Nucleus accumbens (tissue), 56 donors: ENCODE data around the gene PPP1R15B.
A peak's percentile ranks its signal among the peaks of the same experiment; 100 is the strongest.

Source experiments
- DNase-seq, 56 donors: peaks; one replicate each; lab custom pipeline; 2025; lab: John Stamatoyannopoulos, UW

PPP1R15B gene

GRCh38 chr1:204373911-204374310 lies 37.7 kb downstream of the PPP1R15B start:
- DNase-seq, result no peak

DNA sequence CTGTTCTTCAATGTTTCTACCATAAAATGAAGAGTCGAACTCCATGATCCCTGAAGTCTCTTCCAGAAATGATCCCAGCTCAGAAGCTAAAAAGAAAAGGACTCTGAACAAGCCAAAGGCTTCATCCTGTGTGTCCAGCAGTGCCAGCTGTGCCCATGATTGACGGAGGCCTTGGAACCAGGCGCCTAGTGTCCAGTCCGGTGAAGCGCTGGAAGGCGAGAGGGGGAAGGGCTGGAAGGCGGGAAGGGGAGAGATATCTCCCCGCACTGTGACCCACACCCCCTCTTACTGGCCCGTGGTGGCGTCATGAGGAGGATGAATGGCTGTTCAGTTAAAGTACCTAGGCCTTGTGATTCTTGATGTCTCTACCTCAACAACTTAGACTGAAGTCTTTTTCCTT lies 41.4 kb downstream of the PPP1R15B start:
- DNase-seq, result peak in 25 of 56 donors; percentile 16 to 86 (median 49)

DNA sequence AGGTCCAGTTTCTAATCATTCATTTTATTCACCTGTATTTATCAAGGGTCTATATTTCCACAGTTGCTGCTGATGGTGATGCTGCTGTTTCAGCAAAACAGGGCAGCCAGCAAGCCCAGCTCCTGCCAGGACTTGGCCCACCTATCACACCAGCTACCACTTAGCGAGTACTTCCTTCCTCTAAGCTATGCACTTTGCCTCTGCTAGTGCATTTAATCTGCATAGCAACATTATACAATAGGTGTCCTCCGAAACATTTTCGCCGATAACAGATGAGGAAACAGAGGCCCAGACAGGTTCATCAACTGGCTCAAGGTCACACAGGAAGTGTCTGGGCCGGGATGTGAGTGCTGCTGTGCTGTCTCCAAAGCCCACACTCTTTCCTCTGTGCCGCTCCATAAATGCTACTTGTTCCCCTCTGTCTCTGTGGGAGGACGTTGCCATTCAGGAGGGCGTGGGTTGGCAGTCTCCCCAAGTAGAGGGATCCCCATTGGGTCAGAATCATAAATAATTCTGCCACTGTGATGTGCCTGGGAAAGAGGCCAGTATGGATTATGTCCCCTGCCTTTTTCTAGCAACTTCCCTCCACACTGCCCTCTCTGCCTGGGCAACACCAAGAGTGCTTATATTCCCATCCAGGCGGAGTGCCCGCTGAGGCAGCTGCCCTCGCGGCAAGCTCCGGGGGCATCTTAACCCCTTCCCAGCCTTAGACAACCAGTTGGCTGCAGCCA lies 42.5 kb downstream of the PPP1R15B start:
- DNase-seq, result peak in 40 of 56 donors; percentile 21 to 85 (median 61)

- DNase-seq, result peak in 1 of 56 donors; percentile 49
Observed at GRCh38 chr1:204367956-204368355, 43.7 kb downstream of the PPP1R15B start.

DNA sequence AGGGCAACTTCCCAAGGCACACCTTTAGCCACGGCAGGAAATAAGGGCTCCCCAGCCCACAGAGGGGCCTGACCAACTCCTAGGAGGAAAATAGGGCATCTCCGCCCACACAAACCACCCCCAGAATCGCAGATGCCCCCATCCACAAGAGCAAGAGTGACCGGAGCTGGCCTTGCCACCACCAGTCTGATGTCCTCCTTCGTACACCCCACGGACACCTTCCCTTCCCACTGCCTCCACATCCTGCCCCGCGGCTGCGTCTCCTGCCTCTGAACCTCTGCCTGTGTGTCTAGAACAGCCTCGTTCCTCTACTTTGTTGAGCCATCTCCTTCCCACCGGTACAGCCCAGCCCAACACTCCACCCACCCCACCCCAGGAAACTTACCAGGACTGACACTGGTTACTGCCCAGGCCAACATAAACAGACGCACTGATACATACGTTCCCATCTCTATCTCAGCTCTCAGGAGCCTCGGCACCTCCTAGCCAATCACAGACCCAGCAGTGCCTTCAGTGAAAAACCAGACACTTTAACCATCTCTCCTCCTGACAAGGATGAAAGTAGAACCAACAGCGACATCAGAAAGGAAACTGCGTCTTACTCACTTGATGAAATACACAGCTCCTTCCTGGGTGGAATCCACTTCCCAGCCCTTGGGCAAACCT lies 44.3 kb downstream of the PPP1R15B start:
- DNase-seq, result no peak

- DNase-seq, result no peak
Observed at GRCh38 chr1:204366759-204367158, 44.9 kb downstream of the PPP1R15B start.

DNA sequence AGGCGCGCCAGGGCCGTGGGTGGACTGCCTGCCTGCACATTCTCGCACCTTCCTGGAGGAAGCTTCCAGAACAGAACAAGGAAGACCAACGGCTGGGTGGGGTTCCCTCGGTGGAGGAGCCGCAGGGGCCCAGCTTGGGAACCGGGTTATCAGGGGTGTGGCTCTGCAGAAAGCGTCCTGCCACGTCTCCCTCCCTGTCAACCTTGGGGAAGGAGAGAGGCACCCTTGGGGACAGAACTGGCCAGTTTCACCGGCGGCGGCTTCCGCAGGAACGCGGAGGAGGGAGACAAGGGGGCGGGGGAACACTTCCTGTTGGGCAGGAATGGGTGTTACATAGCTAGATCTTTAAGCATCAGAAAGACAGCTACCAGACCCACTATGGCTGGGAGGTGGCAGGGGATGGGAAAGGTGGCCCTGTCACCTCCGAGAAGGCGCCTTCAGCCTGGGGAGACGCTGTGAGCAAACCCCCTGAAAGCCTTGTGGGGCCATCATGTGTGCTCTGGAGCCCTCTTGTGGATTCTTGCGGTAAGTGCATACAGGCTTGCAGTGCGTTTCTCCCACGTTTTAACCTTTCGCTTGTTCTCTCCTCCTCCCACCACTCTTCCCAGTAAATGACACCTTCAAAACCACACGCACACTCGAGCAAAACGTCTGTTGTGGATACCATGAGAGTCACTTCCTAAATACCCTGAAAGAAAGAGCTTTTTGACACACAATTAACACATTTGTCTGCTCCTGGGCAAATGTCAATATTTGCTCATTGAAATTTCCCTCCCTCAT lies 48.1 kb downstream of the PPP1R15B start:
- DNase-seq, result peak in 52 of 56 donors; percentile 32 to 84 (median 60)

DNA sequence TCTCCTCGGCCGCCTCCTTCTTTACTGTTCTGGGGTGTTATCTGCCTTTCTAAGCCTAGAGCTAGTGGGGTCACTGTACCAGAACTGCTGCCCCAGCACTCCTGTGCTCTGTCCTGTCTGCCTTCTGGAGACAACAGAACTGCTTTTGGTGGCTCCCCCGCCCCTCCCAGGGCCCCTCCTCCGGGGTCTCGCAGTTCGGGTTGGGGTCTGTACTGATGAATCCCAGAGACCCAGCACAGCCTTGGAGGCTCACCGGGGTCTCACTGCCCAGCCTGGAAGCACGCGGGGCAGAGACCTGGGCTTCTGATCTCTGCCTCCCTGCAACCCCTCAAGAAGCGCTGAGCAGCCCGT lies 48.7 kb downstream of the PPP1R15B start:
- DNase-seq, result no peak

- DNase-seq, result no peak
Observed at GRCh38 chr1:204361781-204362180, 49.8 kb downstream of the PPP1R15B start.

DNA sequence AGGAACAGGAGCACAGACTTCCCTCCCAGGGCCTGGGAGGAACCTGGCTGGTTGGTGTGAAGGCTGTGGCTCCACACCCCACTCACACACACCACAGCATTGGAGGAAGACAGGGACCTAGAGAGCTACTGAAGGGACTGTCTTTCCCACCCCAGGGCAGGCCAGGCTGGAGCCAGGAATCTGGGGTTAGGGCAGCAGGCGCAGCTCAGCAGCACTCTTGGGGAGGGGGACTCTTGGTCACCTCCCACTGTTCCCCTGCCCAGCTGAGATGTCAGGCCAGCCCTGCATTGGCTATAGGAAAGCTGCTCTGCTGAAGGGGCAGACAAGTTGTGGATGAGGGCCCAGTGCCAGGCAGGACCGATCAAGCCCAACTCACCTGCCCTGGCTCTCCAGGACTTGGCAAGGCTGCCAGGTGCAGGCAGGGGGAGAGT lies 50.3 kb downstream of the PPP1R15B start:
- DNase-seq, result no peak

DNA sequence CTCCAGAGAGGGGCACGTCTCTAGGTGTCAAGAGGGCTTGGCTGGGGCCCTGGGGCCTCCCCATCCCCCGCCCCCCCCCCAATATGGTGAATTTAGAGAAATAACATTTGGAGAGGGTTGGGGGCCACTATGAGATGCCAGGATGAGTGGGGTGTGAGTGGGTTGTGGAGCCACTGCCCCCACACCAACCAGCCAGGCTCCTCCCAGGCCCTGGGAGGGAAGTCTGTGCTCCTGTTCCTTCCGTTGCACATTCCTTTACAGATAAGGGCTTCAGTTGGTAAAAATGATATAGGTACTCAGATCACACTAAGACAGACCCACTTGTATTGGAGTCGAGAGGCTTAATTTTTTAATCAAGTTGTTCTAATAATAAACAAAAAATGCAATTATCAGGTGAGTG lies 51.3 kb downstream of the PPP1R15B start:
- no peak for DNase-seq

DNA sequence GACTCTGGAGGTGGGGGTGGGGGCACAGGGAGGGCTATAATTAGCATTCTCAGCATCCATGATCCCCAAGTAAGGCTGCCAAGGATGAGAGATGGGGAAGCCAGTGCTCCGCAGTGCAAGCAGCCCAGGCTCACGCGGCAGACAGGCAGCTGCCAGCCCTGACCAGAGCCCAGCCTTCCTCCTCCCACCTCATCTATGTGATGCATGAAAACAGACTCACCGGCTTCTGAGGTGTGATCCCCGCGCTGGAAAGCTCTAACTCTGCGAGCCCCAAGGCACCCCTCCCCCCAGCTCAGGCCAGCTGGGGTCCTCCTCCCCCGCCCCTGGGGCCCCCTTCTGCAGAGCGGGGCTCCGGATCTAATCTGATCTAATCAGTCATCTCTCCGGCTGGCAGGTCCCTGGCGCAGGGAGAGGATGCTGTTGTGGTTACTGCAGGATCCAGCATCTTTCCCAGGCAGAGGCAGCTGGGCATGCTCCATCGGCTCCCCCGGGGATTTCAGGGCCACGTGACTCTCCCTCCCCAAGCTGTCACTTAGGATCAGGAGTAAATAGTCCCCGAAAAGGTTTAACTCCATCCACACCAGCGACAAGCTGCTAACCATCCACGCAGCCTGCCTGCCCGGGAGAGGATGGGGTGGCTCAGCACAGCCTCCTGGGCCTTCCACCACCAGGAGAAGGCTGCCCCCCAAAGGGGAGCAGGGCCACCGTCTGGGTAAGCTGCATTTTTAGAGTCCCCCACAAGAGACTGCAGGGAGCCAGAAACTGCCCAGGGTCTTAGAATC lies 52.0 kb downstream of the PPP1R15B start, which contains the start of gene PLEKHA6:
Gene PLEKHA6 (minus strand): TSS at position 456 of the 782 bp plus-strand sequence. CDS start 86,202 bp downstream, outside the sequence.
- peak in 51 of 56 donors; percentile 28 to 89 (median 69) for DNase-seq

GRCh38 chr1:204359131-204359473 lies 52.5 kb downstream of the PPP1R15B start:
- no peak for DNase-seq

- peak in 3 of 56 donors; percentile 20 to 33 (median 31) for DNase-seq
Observed at GRCh38 chr1:204358605-204359004, 53.0 kb downstream of the PPP1R15B start.

GRCh38 chr1:204357551-204358490 lies 53.8 kb downstream of the PPP1R15B start:
- peak in 30 of 56 donors; percentile 22 to 69 (median 42) for DNase-seq

GRCh38 chr1:204356997-204357396 lies 54.6 kb downstream of the PPP1R15B start:
- DNase-seq, result no peak

GRCh38 chr1:204355913-204356312 lies 55.7 kb downstream of the PPP1R15B start:
- no peak for DNase-seq

- no peak for DNase-seq
Observed at GRCh38 chr1:204354579-204354978, 57.0 kb downstream of the PPP1R15B start.
